Heart right ventricle (tissue), 16 donors: ENCODE data around the gene HMBS. TPM values are rescaled to one million over a fixed set of nuclear protein-coding genes. Genes with fewer than 3 reads are reported as not detected.

ENCODE experiments used
- ATAC-seq, 8 donors: fragments of 200-7000 bp; cut with Tn5 transposase; one replicate each; pipeline ENCODE4 v1.9.1; 2020; ENCODE audit warnings: mild to moderate bottlenecking in 8 of 8, moderate library complexity in 8 of 8, moderate number of reproducible peaks in 1 of 8
- DNase-seq, 2 donors: peaks; one replicate each; pipeline ENCODE4 v3.0.0-alpha.2; 2020
- H3K27ac ChIP-seq, 10 donors: fragments of 200-600 bp; sonication (generic) in 2 of 10; one replicate each; pipeline versions ENCODE4 v1.5.0 to v1.8.0; 2020 to 2022; ENCODE audit warnings: mild to moderate bottlenecking in 3 of 10
- H3K27me3 ChIP-seq, 7 donors: fragments of 200-600 bp; one replicate each; pipeline ENCODE4 v1.8.0; 2021 to 2022; ENCODE audit warnings: mild to moderate bottlenecking in 2 of 7
- H3K36me3 ChIP-seq, 9 donors: fragments of 200-600 bp; sonication (generic) in 1 of 9; one replicate each; pipeline versions ENCODE4 v1.5.0 to v1.8.0; 2020 to 2022; ENCODE audit warnings: mild to moderate bottlenecking in 2 of 9
- H3K4me1 ChIP-seq, 9 donors: fragments of 200-600 bp; sonication (generic) in 1 of 9; one replicate each; pipeline versions ENCODE4 v1.5.0 to v1.8.0; 2020 to 2022; ENCODE audit warnings: mild to moderate bottlenecking in 4 of 9
- H3K4me3 ChIP-seq, 10 donors: fragments of 200-600 bp; sonication (generic) in 2 of 10; one replicate each; pipeline versions ENCODE4 v1.5.0 to v1.8.0; 2020 to 2022; ENCODE audit warnings: mild to moderate bottlenecking in 7 of 10, moderate library complexity in 2 of 10
- H3K9me3 ChIP-seq, 11 donors: fragments of 200-600 bp in 10 of 11; sonication (generic) in 2 of 11; one replicate each; pipeline versions ENCODE4 v1.5.0 to v1.8.0; 2013 to 2022; ENCODE audit warnings: mild to moderate bottlenecking in 2 of 11, control low read depth in 1 of 11, moderate library complexity in 1 of 11
- WGBS, 2 donors: extraction: QIAGEN DNeasy Blood & Tissue Kit; methylation state at CpG; one replicate each; pipeline ENCODE4 v1.1.7; 2013; ENCODE audit warnings: inconsistent platforms in 1 of 2; 5-methylcytosine and 5-hydroxymethylcytosine counted together
- intact Hi-C, 10 donors: fragments of 100-400 bp; cut with DNase I; formaldehyde crosslinking; loops; one replicate each; pipeline versions ENCODE4 v1.11.1 to v1.14.2; 2022
- polyA plus RNA-seq, 2 donors: library from polyadenylated mRNA; stranded (reverse); fragments of 200-250 nt; gene quantifications; one replicate each; pipeline ENCODE4 v1.2.3, GENCODE V29; 2013
- total RNA-seq, 10 donors: library from RNA; stranded (reverse); fragmentation: NEBNext Ultra II Directional in 3 of 10; extraction: Animal tissue kit (Norgen Biotek cat#: 25700) in 3 of 10; gene quantifications; one replicate each; pipeline versions ENCODE4 v1.2.1 to v1.2.4, GENCODE V29; 2021 to 2023
- TF ChIP-seq, protein P1 (sequence below), 9 donors: fragments of 200-600 bp; sonication (generic) in 2 of 9; IDR thresholded peaks; one replicate each; pipeline versions ENCODE4 v1.5.0 to v1.8.0; 2021 to 2022; ENCODE audit warnings: antibody characterized with exemption in 9 of 9, mild to moderate bottlenecking in 5 of 9, moderate library complexity in 1 of 9
- donor health status: Arrhythmogenic right ventricular cardiomyopathy.
- donor health status: ischemic (EF 13 %, LVEDD 7.1; RV severe dilation, severe dysfunction).
- donor health status: healthy with polysubstance abuse.
- donor health status: DM: no; HTN: yes; CAD: no.
- donor health status: DM: no; HTN: no; CAD: no.
- donor health status: ischemic (EF 25% LVEDD 6.9; RV normal size, moderate dysfunction).
- donor health status: ischemic (EF 25% LVEDD 5.7; RV mildly dilated, moderate dysfunction).
- donor health status: healthy.
- donor health status: DM: yes; HTN: yes; CAD: no.
- donor health status: Ischemic cardiomyopathy.
- donor health status: ischemic (EF 35%, LVEDD 5.7; RV mildly dilated, moderate dysfunction).
- donor health status: nonischemic (EF 11% LVEDD 7.7; RV severe dilation, severe dysfunction).
- donor health status: DM: yes; HTN: yes; CAD: no.
- donor health status: PGD.
- donor health status: ischemic (EF 29% LVEDD 5.4; RV normal size, mild dysfunction).
- donor health status: nonischemic (EF 23%, LVEDD 6.1; RV moderate dilation, normal function).

HMBS gene
- total and polyA plus RNA-seq, 12 donors, result 14.3 to 39.7 (median 18.9) TPM

GRCh38 chr11:119061256-119061655 is 23.4 kb upstream of the HMBS start:
- ATAC-seq, result no peak
- intact Hi-C loops, result loop anchor here in 1 of 10 donors (10.0 kb wide), 1 partner anchor 46 kb away; the partner anchor contains the start of genes RPS25 and TRAPPC4
- TF ChIP-seq, protein P1, sequence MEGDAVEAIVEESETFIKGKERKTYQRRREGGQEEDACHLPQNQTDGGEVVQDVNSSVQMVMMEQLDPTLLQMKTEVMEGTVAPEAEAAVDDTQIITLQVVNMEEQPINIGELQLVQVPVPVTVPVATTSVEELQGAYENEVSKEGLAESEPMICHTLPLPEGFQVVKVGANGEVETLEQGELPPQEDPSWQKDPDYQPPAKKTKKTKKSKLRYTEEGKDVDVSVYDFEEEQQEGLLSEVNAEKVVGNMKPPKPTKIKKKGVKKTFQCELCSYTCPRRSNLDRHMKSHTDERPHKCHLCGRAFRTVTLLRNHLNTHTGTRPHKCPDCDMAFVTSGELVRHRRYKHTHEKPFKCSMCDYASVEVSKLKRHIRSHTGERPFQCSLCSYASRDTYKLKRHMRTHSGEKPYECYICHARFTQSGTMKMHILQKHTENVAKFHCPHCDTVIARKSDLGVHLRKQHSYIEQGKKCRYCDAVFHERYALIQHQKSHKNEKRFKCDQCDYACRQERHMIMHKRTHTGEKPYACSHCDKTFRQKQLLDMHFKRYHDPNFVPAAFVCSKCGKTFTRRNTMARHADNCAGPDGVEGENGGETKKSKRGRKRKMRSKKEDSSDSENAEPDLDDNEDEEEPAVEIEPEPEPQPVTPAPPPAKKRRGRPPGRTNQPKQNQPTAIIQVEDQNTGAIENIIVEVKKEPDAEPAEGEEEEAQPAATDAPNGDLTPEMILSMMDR (IDR thresholded peaks at IDR 0.05), result no peak
- H3K27ac ChIP-seq, result no peak overlapping the region
- no peak for DNase-seq
- 92 to 94% methylated on average over 3 of the region's 3 CpGs for WGBS, 2 donors
- no peaks in the 10 kb centered on the region for H3K27me3 ChIP-seq
- peaks cover 0 to 34% (median 0%) of the 10 kb centered on the region in 9 donors for H3K36me3 ChIP-seq
- no peak overlapping the region for H3K4me3 ChIP-seq
- peaks cover 5 to 32% (median 18%) of the 10 kb centered on the region in 9 donors for H3K4me1 ChIP-seq
- no peaks in the 10 kb centered on the region for H3K9me3 ChIP-seq

- no peaks in the 10 kb centered on the region for H3K9me3 ChIP-seq
- peak in 1 of 2 donors; percentile 31 for DNase-seq
- 62 to 72% methylated on average over 5 of the region's 5 CpGs for WGBS, 2 donors
- peaks cover 5 to 35% (median 20%) of the 10 kb centered on the region in 9 donors for H3K4me1 ChIP-seq
- peak overlapping the region in 2 of 10 donors; percentile 6 to 22 for H3K27ac ChIP-seq
- no peak for ATAC-seq
- H3K36me3 ChIP-seq, result peaks cover 0 to 34% (median 0%) of the 10 kb centered on the region in 9 donors
- TF ChIP-seq, protein P1 (IDR thresholded peaks at IDR 0.05), result no peak
- intact Hi-C loops, result loop anchor here in 1 of 10 donors (10.0 kb wide), 1 partner anchor 48 kb away; the partner anchor contains the start of genes RPS25 and TRAPPC4
- no peak overlapping the region for H3K4me3 ChIP-seq
- no peaks in the 10 kb centered on the region for H3K27me3 ChIP-seq
These were observed 21.9 kb upstream of the HMBS start for GRCh38 chr11:119062779-119063178.

- Histone ChIP-seq H3K4me3 (no peak overlapping the region), H3K27ac (no peak overlapping the region), H3K9me3 (no peaks in the 10 kb centered on the region), H3K27me3 (no peaks in the 10 kb centered on the region), H3K4me1 (peaks cover 4 to 43% (median 29%) of the 10 kb centered on the region in 9 donors), H3K36me3 (peaks cover 0 to 42% (median 4%) of the 10 kb centered on the region in 9 donors)
- TF ChIP-seq, protein P1 (IDR thresholded peaks at IDR 0.05), result peak in 5 of 9 donors; percentile 9 to 54 (median 17)
- DNase-seq, result no peak
- WGBS, 2 donors, result 74 to 77% methylated on average over 4 of the region's 4 CpGs
- intact Hi-C loops, result loop anchor here in 1 of 10 donors (10.0 kb wide), 1 partner anchor 51 kb away; the partner anchor contains the start of genes RPS25 and TRAPPC4
- ATAC-seq, result no peak
These were observed 19.3 kb upstream of the HMBS start for GRCh38 chr11:119065369-119065768.

GRCh38 chr11:119067371-119068222 is 17.1 kb upstream of the HMBS start, which contains the start of gene VPS11:
Gene VPS11, plus strand, starts transcription at chr11:119067818. Its CDS starts 6 bp downstream, at chr11:119067824.
- peak; percentile 97 to 99 (median 99) for ATAC-seq
- 0 to 1% methylated on average over 49 of the region's 49 CpGs for WGBS, 2 donors
- TF ChIP-seq, protein P1 (IDR thresholded peaks at IDR 0.05), result no peak

More at GRCh38 chr11:119067371-119068222, 17.1 kb upstream of the HMBS start, which contains the start of gene VPS11:
- no peaks in the 10 kb centered on the region for H3K27me3 ChIP-seq
- peak within 1 kb of the TSS; percentile 62 to 94 (median 88) for H3K27ac ChIP-seq
- peaks cover 0 to 48% (median 20%) of the 10 kb centered on the region in 9 donors for H3K36me3 ChIP-seq
- DNase-seq, result peak; percentile 97 to 98
- no peaks in the 10 kb centered on the region for H3K9me3 ChIP-seq
- H3K4me3 ChIP-seq, result peak within 1 kb of the TSS; percentile 65 to 99 (median 87)
- intact Hi-C loops, result loop anchor here in 1 of 10 donors (10.0 kb wide), 1 partner anchor 53 kb away; the partner anchor contains the start of genes RPS25 and TRAPPC4
- peaks cover 4 to 38% (median 29%) of the 10 kb centered on the region in 9 donors for H3K4me1 ChIP-seq
